Psoas muscle (tissue), 8 donors: ENCODE data around the gene TCF7L1. TPM values are rescaled to one million over a fixed set of nuclear protein-coding genes. Genes with fewer than 3 reads are reported as not detected.
A peak's percentile ranks its signal among the peaks of the same experiment; 100 is the strongest.
"Not testable (repeated sequence)": the region's sequence is repeated elsewhere in the genome, so short reads cannot be mapped to it uniquely, and the experiment has no call there.

Experiments
- ATAC-seq, 4 donors: fragments of 200-7000 bp; cut with Tn5 transposase; one replicate each; pipeline ENCODE4 v1.9.1; 2020; ENCODE audit warnings: moderate library complexity in 3 of 4, mild to moderate bottlenecking in 2 of 4
- DNase-seq, 2 donors: peaks; one replicate each; pipeline ENCODE4 v3.0.0-alpha.2; 2020
- H3K27ac ChIP-seq: fragments of 200-600 bp; one replicate; pipeline ENCODE4 v1.8.0; 2022
- H3K27me3 ChIP-seq, 3 donors: fragments of 200-600 bp in 1 of 3; one replicate each; pipeline versions ENCODE4 v1.6.1 to v1.8.0; 2013 to 2022; ENCODE audit warnings: low read length in 2 of 3, mild to moderate bottlenecking in 2 of 3, moderate library complexity in 1 of 3; ENCODE audit not compliant: insufficient read depth in 3 of 3
- H3K36me3 ChIP-seq, 2 donors: fragments of 200-600 bp in 1 of 2; one replicate each; pipeline versions ENCODE4 v1.6.1 to v1.8.0; 2013 to 2022; ENCODE audit warnings: low read depth in 1 of 2, mild to moderate bottlenecking in 1 of 2, moderate library complexity in 1 of 2; ENCODE audit not compliant: insufficient read depth in 1 of 2
- H3K4me1 ChIP-seq: fragments of 200-600 bp; one replicate; pipeline ENCODE4 v1.8.0; 2022
- H3K4me3 ChIP-seq: fragments of 200-600 bp; one replicate; pipeline ENCODE4 v1.8.0; 2022; ENCODE audit warnings: mild to moderate bottlenecking
- H3K9me3 ChIP-seq: fragments of 200-600 bp; one replicate; pipeline ENCODE4 v1.8.0; 2022
- WGBS, 3 donors: extraction: QIAGEN DNeasy Blood & Tissue Kit; methylation state at CpG; one replicate each; pipeline versions ENCODE4 v1.1.6 to v1.1.7; 2013; 5-methylcytosine and 5-hydroxymethylcytosine counted together
- intact Hi-C, 2 donors: fragments of 100-400 bp; cut with DNase I; formaldehyde crosslinking; loops; one replicate each; pipeline versions ENCODE4 v1.11.0 to v1.14.2; 2022
- polyA plus RNA-seq, 3 donors: library from polyadenylated mRNA; stranded (reverse); fragments of 200-250 nt; gene quantifications; one replicate each; pipeline ENCODE4 v1.2.3, GENCODE V29; 2013
- total RNA-seq, 4 donors: library from RNA; stranded (reverse); fragmentation: NEBNext Ultra II Directional in 2 of 4; extraction: Animal tissue kit (Norgen Biotek cat#: 25700) in 2 of 4; gene quantifications; one replicate each; pipeline versions ENCODE4 v1.2.1 to v1.2.4, GENCODE V29; 2021 to 2023
- TF ChIP-seq, protein P1 (sequence below): fragments of 200-600 bp; IDR thresholded peaks from one replicate; pipeline ENCODE4 v1.8.0; 2022; ENCODE audit warnings: antibody characterized with exemption
- donor health status: healthy with polysubstance abuse.
- donor health status: DM: no; HTN: no; CAD: no; lungs with moderate emphysema.
- donor health status: Bipolar disorder and iron deficiency.
- donor health status: healthy.
- donor health status: DM: yes; HTN: yes; CAD: no.
- donor health status: DM: no; HTN: no; CAD: no.
- donor health status: DM: no; HTN: no; CAD: no.
- donor health status: DM: yes; HTN: yes; CAD: no.

Gene TCF7L1
- total and polyA plus RNA-seq, 7 donors, result 2.1 to 13.3 (median 6.1) TPM

DNA sequence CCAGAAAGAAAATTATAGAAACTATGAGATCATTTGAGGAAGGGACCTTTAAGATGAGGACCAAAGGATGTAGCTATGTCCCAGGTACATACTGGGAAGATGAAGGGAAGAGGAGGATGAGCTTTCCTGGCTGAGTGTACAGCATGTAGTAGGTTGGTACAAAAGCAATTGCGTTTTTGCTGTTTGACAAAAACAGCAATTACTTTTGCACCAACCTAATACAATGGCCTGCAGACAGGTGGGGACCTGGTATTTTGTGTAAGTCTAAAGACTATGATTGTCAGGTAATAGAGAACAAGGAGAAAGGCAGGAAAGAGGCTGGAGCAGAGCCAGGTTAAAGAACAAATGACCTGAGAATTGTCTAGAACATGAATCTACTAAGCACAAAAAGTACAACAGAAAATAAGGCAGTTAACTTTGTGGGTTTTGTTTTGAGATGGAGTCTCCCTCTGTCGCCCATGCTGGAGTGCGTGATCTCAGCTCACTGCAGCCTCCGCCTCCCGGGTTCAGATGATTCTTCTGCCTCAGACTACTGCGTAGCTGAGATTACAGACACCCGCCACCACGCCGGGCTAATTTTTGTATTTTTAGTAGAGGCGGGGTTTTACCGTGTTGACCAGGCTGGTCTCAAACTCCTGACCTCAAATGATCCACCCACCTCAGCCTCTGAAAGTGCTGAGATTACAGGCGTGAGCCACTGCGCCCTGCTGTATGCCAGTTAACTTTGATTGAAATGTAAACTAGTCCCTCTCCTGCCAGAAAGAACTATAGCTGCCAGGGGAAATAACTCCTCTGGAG, 197.8 kb downstream of the TCF7L1 start:
- Histone ChIP-seq H3K27ac (no peak overlapping the region), H3K27me3 (no peaks in the 10 kb centered on the region), H3K9me3 (no peaks in the 10 kb centered on the region), H3K4me1 (peaks cover 8% of the 10 kb centered on the region), H3K36me3 (no peaks in the 10 kb centered on the region), H3K4me3 (no peak overlapping the region)
- ATAC-seq, result no peak
- TF ChIP-seq, protein P1, sequence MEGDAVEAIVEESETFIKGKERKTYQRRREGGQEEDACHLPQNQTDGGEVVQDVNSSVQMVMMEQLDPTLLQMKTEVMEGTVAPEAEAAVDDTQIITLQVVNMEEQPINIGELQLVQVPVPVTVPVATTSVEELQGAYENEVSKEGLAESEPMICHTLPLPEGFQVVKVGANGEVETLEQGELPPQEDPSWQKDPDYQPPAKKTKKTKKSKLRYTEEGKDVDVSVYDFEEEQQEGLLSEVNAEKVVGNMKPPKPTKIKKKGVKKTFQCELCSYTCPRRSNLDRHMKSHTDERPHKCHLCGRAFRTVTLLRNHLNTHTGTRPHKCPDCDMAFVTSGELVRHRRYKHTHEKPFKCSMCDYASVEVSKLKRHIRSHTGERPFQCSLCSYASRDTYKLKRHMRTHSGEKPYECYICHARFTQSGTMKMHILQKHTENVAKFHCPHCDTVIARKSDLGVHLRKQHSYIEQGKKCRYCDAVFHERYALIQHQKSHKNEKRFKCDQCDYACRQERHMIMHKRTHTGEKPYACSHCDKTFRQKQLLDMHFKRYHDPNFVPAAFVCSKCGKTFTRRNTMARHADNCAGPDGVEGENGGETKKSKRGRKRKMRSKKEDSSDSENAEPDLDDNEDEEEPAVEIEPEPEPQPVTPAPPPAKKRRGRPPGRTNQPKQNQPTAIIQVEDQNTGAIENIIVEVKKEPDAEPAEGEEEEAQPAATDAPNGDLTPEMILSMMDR, result no peak
- intact Hi-C loops, result no loop called here
- no peak for DNase-seq
- 83 to 85% (median 83%) methylated on average over 13 of the region's 13 CpGs for WGBS, 3 donors

DNA sequence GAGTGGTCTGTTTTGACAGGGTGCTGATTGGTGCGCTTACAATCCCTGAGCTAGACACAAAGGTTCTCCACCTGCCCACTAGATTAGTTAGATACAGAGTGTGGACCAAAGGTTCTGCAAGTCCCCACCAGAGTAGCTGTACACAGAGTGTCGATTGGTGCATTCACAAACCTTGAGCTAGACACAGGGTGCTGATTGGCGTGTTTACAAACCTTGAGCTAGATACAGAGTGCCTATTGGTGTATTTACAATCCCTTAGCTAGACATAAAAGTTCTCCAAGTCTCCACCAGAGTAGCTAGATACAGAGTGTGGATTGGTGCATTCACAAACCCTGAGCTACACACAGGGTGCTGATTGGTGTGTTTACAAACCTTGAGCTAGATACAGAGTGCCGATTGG, 200.7 kb downstream of the TCF7L1 start:
- H3K4me3 ChIP-seq, DNase-seq, ATAC-seq, H3K27me3 ChIP-seq, H3K9me3 ChIP-seq, H3K27ac ChIP-seq, H3K4me1 ChIP-seq, H3K36me3 ChIP-seq, intact Hi-C loops: not testable (repeated sequence)
- 98 to 100% (median 98%) methylated on average over 3 to 4 of the region's 4 CpGs for WGBS, 3 donors

DNA sequence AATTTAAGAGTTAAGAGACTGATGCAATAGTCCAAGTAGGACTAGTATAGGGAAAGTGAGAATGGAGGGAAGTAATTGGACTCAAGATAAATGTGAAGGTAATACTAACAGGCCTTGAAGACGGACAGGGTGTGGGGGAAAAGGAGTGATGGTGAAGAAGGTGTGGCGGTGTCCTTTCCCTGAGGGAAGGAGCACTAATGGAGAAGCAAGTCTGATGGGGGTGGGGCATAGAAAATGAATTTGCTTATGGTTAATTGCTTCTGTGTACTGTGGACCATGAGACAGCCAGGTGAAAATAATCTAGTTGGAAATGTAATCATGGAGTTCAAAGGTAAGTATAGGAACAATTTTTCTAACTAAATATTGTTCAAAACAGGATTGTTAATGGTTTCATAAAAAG, 201.7 kb downstream of the TCF7L1 start:
- intact Hi-C loops, result no loop called here

DNA sequence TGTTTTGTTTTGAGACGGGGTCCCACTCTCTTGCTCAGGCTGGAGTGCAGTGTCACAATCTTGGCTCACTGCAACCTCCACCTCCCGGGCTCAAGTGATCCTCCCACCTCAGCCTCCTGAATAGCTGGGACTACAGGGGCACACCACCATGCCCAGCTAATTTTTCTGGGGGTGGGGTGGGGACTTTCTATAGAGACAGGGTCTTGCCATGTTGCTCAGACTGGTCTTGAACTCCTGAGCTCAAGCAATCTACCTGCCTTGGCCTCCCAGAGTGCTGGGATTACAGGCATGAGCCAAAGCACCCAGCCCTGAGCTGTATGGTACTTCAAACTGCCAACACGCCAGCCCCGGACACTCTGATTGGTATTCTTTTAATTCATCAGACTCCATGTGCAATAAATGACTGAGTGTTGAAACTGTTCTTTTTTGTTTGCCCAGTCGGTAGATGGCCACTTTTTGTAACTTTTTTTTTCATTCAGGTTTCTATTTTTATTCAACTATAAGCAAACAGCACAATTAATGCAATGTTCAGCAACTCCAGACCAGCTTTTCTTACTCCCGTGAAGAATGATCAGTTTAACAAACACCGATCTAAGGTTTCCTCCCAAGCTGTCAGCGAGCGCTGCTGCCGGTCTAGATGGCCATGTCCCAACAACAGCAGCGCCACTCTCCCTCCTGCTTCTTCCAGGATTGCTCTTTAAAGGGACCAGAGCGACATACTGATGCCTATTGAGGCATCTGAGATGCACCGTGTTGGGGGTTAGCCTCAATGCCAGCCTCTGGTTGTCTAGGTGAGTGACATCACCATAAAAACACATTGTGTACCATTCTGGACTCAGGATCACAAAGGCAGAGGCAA, 207.1 kb downstream of the TCF7L1 start:
- no peak for DNase-seq
- ATAC-seq, result peak; percentile 40 to 57 (median 48)
- 20 to 34% (median 26%) methylated on average over 13 of the region's 13 CpGs for WGBS, 3 donors
- TF ChIP-seq, protein P1, result no peak
- Histone ChIP-seq H3K36me3 (peaks cover 2 to 42% of the 10 kb centered on the region in 2 donors), H3K4me1 (peaks cover 5% of the 10 kb centered on the region), H3K27me3 (no peaks in the 10 kb centered on the region), H3K4me3 (no peak overlapping the region), H3K27ac (no peak overlapping the region), H3K9me3 (no peaks in the 10 kb centered on the region)
- intact Hi-C loops, result no loop called here

More for the DNA sequence above, 201.7 kb downstream of the TCF7L1 start:
- ATAC-seq, result no peak
- Histone ChIP-seq H3K27ac (no peak overlapping the region), H3K36me3 (no peaks in the 10 kb centered on the region), H3K4me1 (no peaks in the 10 kb centered on the region), H3K4me3 (no peak overlapping the region), H3K9me3 (no peaks in the 10 kb centered on the region), H3K27me3 (no peaks in the 10 kb centered on the region)
- no peak for DNase-seq
- TF ChIP-seq, protein P1, result no peak
- 44 to 67% (median 48%) methylated on average over 2 of the region's 2 CpGs for WGBS, 3 donors
